GM23248 (cell line): Measurements from ENCODE around the gene ZC3H14. TPM values are rescaled to one million over a fixed set of nuclear protein-coding genes. Genes with fewer than 3 reads are reported as not detected.

Experiments used
- DNase-seq: peaks from one replicate; pipeline ENCODE4 v3.0.0-alpha.2; 2015
- H2AFZ ChIP-seq: fragments of 200-600 bp; sonication (generic); 2 replicates; pipeline ENCODE4 v1.6.1; 2016; ENCODE audit warnings: antibody characterized with exemption
- H3F3A ChIP-seq: fragments of 200-600 bp; sonication (generic); 2 replicates; pipeline ENCODE4 v1.6.1; 2016; ENCODE audit warnings: mild to moderate bottlenecking, antibody characterized with exemption, mixed run types; ENCODE audit not compliant: insufficient read depth
- H3K27ac ChIP-seq: fragments of 200-600 bp; sonication (generic); 2 replicates; pipeline ENCODE4 v1.5.1; 2016; ENCODE audit warnings: mild to moderate bottlenecking
- H3K27me3 ChIP-seq: fragments of 200-600 bp; sonication (generic); replicated peaks from 2 replicates; pipeline ENCODE4 v1.6.1; 2016; ENCODE audit warnings: mild to moderate bottlenecking; ENCODE audit not compliant: insufficient read depth
- H3K36me3 ChIP-seq: fragments of 200-600 bp; sonication (generic); 2 replicates; pipeline ENCODE4 v1.6.1; 2016; ENCODE audit warnings: low read depth, mild to moderate bottlenecking
- H3K4me1 ChIP-seq: fragments of 200-600 bp; sonication (generic); 2 replicates; pipeline ENCODE4 v1.6.1; 2016; ENCODE audit warnings: mild to moderate bottlenecking; ENCODE audit not compliant: insufficient read depth
- H3K4me2 ChIP-seq: fragments of 200-600 bp; sonication (generic); one replicate; pipeline ENCODE4 v1.6.1; 2016; ENCODE audit warnings: mild to moderate bottlenecking; ENCODE audit not compliant: unreplicated experiment
- H3K4me3 ChIP-seq: fragments of 200-600 bp; sonication (generic); 2 replicates; pipeline ENCODE4 v1.5.1; 2016; ENCODE audit warnings: mild to moderate bottlenecking
- H3K79me2 ChIP-seq: fragments of 200-600 bp; sonication (generic); 2 replicates; pipeline ENCODE4 v1.6.1; 2016; ENCODE audit warnings: mild to moderate bottlenecking; ENCODE audit not compliant: insufficient read depth
- H3K9ac ChIP-seq: fragments of 200-600 bp; sonication (generic); 2 replicates; pipeline ENCODE4 v1.6.1; 2016; ENCODE audit warnings: mild to moderate bottlenecking
- H3K9me2 ChIP-seq: fragments of 200-600 bp; sonication (generic); 2 replicates; pipeline ENCODE4 v1.6.1; 2016; ENCODE audit warnings: mixed run types, mild to moderate bottlenecking, moderate library complexity; ENCODE audit not compliant: insufficient read depth
- H3K9me3 ChIP-seq: fragments of 200-600 bp; sonication (generic); one replicate; pipeline ENCODE4 v1.6.1; 2017; ENCODE audit warnings: low read depth
- H4K20me1 ChIP-seq: fragments of 200-600 bp; sonication (generic); 2 replicates; pipeline ENCODE4 v1.6.0; 2016; ENCODE audit not compliant: insufficient read depth
- EZH2 ChIP-seq: fragments of 200-600 bp; sonication (generic); IDR thresholded peaks from 2 replicates; pipeline ENCODE4 v1.6.1; 2018; ENCODE audit warnings: antibody characterized with exemption, mild to moderate bottlenecking; ENCODE audit not compliant: insufficient read depth, poor library complexity, severe bottlenecking
- EZH2phosphoT487 ChIP-seq: fragments of 200-600 bp; sonication (generic); IDR thresholded peaks from 2 replicates; pipeline ENCODE4 v1.6.1; 2018; ENCODE audit warnings: antibody characterized with exemption, moderate library complexity, mild to moderate bottlenecking, low read depth; ENCODE audit not compliant: insufficient read depth
- WGBS, 2 experiments: methylation state at CpG; one replicate each; pipeline ENCODE4 v1.1.6; 2015 to 2017; ENCODE audit warnings: low lambda C conversion rate in 2 of 2, low coverage in 1 of 2; ENCODE audit errors: missing lambda C conversion rate in 2 of 2; 5-methylcytosine and 5-hydroxymethylcytosine counted together
- in situ Hi-C: fragments of 300-500 bp; cut with MboI; formaldehyde crosslinking; loops from 2 replicates; pipeline ENCODE4 v1.15.0; 2020
- polyA plus RNA-seq: library from polyadenylated mRNA; unstranded; fragments of >200 nt; fragmentation: Nextera tagmentation; extraction: Ambion mirVana; gene quantifications from 2 replicates; pipeline ENCODE4 v1.2.1, GENCODE V29; 2016
- total RNA-seq: library from RNA; depleted of rRNA; stranded (reverse); fragments of >200 nt; shearing (Covaris generic); gene quantifications from 2 replicates; pipeline ENCODE4 v1.2.3, GENCODE V29; 2014

ZC3H14 gene
- total and polyA plus RNA-seq, 2 experiments from 2014 or later = 65.6 to 70.0 TPM

DNA sequence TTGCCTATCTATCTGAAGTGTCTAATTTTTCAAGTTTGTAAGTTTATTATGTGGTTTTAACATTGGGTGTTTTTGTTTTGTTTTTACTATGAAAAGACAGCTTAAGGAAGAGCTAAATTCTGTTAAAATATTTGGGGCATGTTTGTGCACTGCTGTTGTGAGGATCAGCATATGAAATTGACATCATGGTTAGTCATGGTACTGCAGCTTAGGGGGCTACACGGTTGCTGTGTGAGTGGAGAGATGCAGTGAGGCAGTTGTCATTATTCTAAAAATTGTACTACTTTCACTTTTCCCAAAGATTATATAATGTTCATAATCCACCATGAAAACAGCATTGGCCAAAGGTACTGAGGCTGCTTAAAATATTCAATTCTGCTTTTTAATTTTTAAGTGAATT, 49.0 kb downstream of the ZC3H14 start:
- in situ Hi-C loops = no loop called here
- 3 to 4% methylated on average over 1 of the region's 1 CpG for WGBS, 2 experiments
- Histone ChIP-seq H3K27me3 (no peaks in the 10 kb centered on the region), H4K20me1 (no peaks in the 10 kb centered on the region; the same call in 1 of the 2 replicates), H3K9ac (no peak overlapping the region), H3K36me3 (peaks cover 53% of the 10 kb centered on the region), H3K79me2 (0 out of 2 replicates have a peak, but pooled peaks cover 4% of the 10 kb centered on the region), H3F3A (peaks cover 50% of the 10 kb centered on the region), H3K9me2 (no peaks in the 10 kb centered on the region), H2AFZ (no peak overlapping the region), H3K4me3 (no peak overlapping the region), H3K4me2 (no peak overlapping the region), H3K4me1 (peaks cover 39% of the 10 kb centered on the region), H3K27ac (no peak overlapping the region), H3K9me3 (no peaks in the 10 kb centered on the region)
- TF ChIP-seq EZH2 = no peak
- DNase-seq = peak; percentile 28

GRCh38 chr14:88612981-88613380, 50.1 kb downstream of the ZC3H14 start:
- 0 out of 2 replicates have a peak, but pooled peaks cover 4% of the 10 kb centered on the region for H3K79me2 ChIP-seq
- H3K27ac ChIP-seq = peak overlapping the region; percentile 55
- DNase-seq = no peak
- H4K20me1 ChIP-seq = no peaks in the 10 kb centered on the region; the same call in 1 of the 2 replicates
- H3K4me1 ChIP-seq = peaks cover 39% of the 10 kb centered on the region
- peaks cover 50% of the 10 kb centered on the region for H3F3A ChIP-seq
- no peaks in the 10 kb centered on the region for H3K9me2 ChIP-seq
- no peak for TF ChIP-seq EZH2
- TF ChIP-seq EZH2phosphoT487 = no peak
- no peak overlapping the region for H2AFZ ChIP-seq
- H3K27me3 ChIP-seq = no peaks in the 10 kb centered on the region
- peak overlapping the region; percentile 24 for H3K4me2 ChIP-seq
- in situ Hi-C loops = no loop called here
- H3K9ac ChIP-seq = no peak overlapping the region
- peaks cover 53% of the 10 kb centered on the region for H3K36me3 ChIP-seq
- H3K4me3 ChIP-seq = no peak overlapping the region
- H3K9me3 ChIP-seq = no peaks in the 10 kb centered on the region
- WGBS, 2 experiments = 84 to 91% methylated on average over 4 of the region's 4 CpGs

GRCh38 chr14:88613552-88614010, 50.7 kb downstream of the ZC3H14 start:
- H3K4me2 ChIP-seq = peak overlapping the region; percentile 24
- H3K4me1 ChIP-seq = peaks cover 39% of the 10 kb centered on the region
- H3K9me3 ChIP-seq = no peaks in the 10 kb centered on the region
- H3K79me2 ChIP-seq = 0 out of 2 replicates have a peak, but pooled peaks cover 4% of the 10 kb centered on the region
- no peaks in the 10 kb centered on the region for H3K27me3 ChIP-seq
- H3K36me3 ChIP-seq = peaks cover 48% of the 10 kb centered on the region
- no peak overlapping the region; the same call in 1 of the 2 replicates for H3K9ac ChIP-seq
- peak overlapping the region; percentile 55 for H3K27ac ChIP-seq
- 0 out of 2 replicates have a peak overlapping the region, but pooled peaks have one; percentile 13 for H3K4me3 ChIP-seq
- TF ChIP-seq EZH2phosphoT487 = no peak
- no peak for TF ChIP-seq EZH2
- 54% methylated on average over 5 of the region's 5 CpGs for WGBS, 2 experiments
- H4K20me1 ChIP-seq = no peaks in the 10 kb centered on the region; the same call in 1 of the 2 replicates
- H3F3A ChIP-seq = peaks cover 50% of the 10 kb centered on the region
- H2AFZ ChIP-seq = no peak overlapping the region
- DNase-seq = peak; percentile 54
- in situ Hi-C loops = no loop called here
- no peaks in the 10 kb centered on the region for H3K9me2 ChIP-seq

DNA sequence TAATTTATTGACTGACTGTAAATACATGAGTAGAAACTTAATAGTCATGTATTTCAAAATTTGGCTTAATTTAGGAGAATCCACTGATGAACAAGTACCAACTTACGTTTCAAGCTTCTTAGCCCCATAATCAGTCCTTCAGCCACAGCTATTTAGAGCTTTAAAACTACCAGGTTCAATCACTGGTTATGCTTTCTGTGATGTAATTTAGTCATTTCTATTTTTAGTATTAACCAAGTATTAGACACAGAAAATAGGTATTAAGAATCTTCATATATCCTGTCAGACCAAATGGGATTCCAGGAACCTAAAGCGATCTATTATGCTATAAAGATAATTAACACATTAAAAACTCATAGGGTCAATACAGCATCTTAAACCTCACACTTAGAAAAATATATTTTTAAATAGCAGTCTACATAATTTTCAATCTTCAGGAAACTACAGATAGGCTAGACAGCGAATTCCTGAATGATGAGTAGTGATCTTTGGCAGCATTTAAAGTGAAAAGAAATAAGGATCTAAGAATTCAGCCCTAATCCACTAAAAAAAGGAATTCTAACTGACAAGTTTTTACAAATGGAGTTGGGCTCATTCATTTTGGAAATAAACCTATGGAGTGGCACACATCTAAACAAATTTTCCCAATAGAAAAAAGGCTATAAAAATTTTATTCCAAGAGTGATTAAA, 51.5 kb downstream of the ZC3H14 start:
- Histone ChIP-seq H3K4me1 (peaks cover 39% of the 10 kb centered on the region), H4K20me1 (no peaks in the 10 kb centered on the region; the same call in 1 of the 2 replicates), H3K9ac (no peak overlapping the region), H3K27me3 (no peaks in the 10 kb centered on the region), H3K4me2 (peak overlapping the region; percentile 24), H3K9me3 (no peaks in the 10 kb centered on the region), H3K36me3 (peaks cover 40% of the 10 kb centered on the region), H3F3A (peaks cover 50% of the 10 kb centered on the region), H3K9me2 (no peaks in the 10 kb centered on the region), H3K4me3 (0 out of 2 replicates have a peak overlapping the region, but pooled peaks have one; percentile 13), H3K79me2 (0 out of 2 replicates have a peak, but pooled peaks cover 2% of the 10 kb centered on the region), H3K27ac (peak overlapping the region; percentile 55), H2AFZ (no peak overlapping the region)
- no peak for TF ChIP-seq EZH2
- in situ Hi-C loops = no loop called here
- peak; percentile 71 for DNase-seq
- WGBS, 2 experiments = 68 to 71% methylated on average over 3 of the region's 3 CpGs
